ENCODE results near the gene ACAN. TPM values are rescaled to one million over a fixed set of nuclear protein-coding genes. Genes with fewer than 3 reads are reported as not detected.

Gene ACAN
- total RNA-seq, 2 experiments from 2014 or later = not detected

DNA sequence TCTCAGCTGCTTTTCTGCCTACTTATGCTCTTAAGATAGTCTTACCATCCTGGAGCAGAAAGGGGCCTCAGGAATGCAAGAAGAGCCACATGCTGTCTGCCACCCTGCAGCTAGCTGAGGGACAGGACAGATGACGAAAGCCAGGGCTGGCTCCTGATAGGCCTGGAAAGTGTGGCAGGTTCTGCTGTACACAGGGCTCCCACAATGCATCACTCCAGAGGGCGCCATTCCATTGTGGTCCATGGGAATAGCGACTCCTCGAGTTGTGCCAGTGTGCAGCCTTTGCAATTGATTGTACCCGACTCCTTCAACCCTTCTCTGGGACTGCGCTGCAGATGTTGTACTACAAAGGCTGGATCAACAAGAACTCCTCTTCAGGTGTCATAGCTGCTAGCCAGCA is 11.2 kb downstream of the ACAN start:
- ChIA-PET CTCF (no interaction called here), POLR2A (no interaction called here)
- Mint-ChIP-seq H3K36me3 (ENCODE audit: low read depth) (no peaks in the 10 kb centered on the region), H3K9me3 (no peaks in the 10 kb centered on the region), H3K4me1 (ENCODE audit: low read depth) (no peaks in the 10 kb centered on the region), H3K27me3 (peaks cover 13% of the 10 kb centered on the region), H3K4me3 (no peak overlapping the region), H3K27ac (no peak overlapping the region)
- DNase-seq (no peak), ATAC-seq (no peak)
- TF ChIP-seq, protein P1, sequence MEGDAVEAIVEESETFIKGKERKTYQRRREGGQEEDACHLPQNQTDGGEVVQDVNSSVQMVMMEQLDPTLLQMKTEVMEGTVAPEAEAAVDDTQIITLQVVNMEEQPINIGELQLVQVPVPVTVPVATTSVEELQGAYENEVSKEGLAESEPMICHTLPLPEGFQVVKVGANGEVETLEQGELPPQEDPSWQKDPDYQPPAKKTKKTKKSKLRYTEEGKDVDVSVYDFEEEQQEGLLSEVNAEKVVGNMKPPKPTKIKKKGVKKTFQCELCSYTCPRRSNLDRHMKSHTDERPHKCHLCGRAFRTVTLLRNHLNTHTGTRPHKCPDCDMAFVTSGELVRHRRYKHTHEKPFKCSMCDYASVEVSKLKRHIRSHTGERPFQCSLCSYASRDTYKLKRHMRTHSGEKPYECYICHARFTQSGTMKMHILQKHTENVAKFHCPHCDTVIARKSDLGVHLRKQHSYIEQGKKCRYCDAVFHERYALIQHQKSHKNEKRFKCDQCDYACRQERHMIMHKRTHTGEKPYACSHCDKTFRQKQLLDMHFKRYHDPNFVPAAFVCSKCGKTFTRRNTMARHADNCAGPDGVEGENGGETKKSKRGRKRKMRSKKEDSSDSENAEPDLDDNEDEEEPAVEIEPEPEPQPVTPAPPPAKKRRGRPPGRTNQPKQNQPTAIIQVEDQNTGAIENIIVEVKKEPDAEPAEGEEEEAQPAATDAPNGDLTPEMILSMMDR (IDR thresholded peaks at IDR 0.05) = no peak
- intact Hi-C loops (cut with micrococcal nuclease) = no loop called here

DNA sequence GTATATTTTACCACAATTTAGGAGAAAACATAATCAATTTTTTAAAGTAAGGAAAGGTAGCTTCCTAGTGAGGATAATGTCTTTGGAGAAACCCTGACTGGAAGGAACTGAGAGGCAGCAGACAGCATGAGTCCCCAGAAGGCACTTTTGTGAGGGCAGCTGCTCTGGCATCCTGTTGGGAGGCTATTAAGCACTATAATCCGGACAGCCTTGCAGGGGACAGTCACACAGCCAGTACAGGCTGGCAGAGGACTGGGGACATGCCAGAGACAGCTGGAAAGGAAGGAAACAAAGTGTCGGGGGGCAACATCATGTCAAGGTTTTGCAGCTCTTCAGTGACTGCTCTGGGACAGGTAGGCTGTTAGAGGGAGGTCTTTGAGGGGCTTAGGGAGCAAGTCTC is 15.7 kb downstream of the ACAN start:
- no peak overlapping the region for H3K27ac Mint-ChIP-seq
- TF ChIP-seq, protein P1 (IDR thresholded peaks at IDR 0.05) = no peak
- POLR2A ChIA-PET = no interaction called here
- no peak overlapping the region for H3K4me3 Mint-ChIP-seq
- H3K4me1 Mint-ChIP-seq (ENCODE audit: low read depth) = no peaks in the 10 kb centered on the region
- H3K27me3 Mint-ChIP-seq = peaks cover 19% of the 10 kb centered on the region
- H3K9me3 Mint-ChIP-seq = no peaks in the 10 kb centered on the region
- ATAC-seq = no peak
- intact Hi-C loops (cut with micrococcal nuclease) = no loop called here
- no peak for DNase-seq
- no peaks in the 10 kb centered on the region for H3K36me3 Mint-ChIP-seq (ENCODE audit: low read depth)
- CTCF ChIA-PET = no interaction called here

DNA sequence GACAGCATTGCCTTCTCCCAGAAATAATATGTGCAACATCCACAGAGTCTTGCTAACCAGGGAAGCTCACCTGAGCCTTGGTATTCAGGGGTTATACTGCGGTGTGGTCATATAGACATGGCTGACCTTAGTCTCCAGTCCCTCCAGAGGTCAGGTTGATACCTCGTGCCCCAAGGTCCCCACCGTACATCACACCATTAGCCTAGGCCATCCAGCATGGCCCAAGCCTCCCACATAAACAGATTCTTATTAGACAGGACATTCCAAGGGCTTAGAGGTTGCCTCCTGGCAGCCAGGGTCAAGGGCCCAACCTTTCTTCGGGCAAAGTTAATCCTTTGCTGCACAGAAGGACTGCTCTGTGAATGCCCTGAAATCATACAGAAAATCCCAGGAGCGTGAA is 18.8 kb downstream of the ACAN start:
- Mint-ChIP-seq H3K27ac (no peak overlapping the region), H3K4me1 (ENCODE audit: low read depth) (no peaks in the 10 kb centered on the region), H3K36me3 (ENCODE audit: low read depth) (no peaks in the 10 kb centered on the region), H3K9me3 (no peaks in the 10 kb centered on the region), H3K4me3 (no peak overlapping the region), H3K27me3 (peaks cover 23% of the 10 kb centered on the region)
- ChIA-PET POLR2A (interaction anchor here (0.8 kb wide), 1 partner anchor 183 kb away, joined by 3 read pairs; the partner anchor contains the start of gene ISG20), CTCF (no interaction called here)
- no peak for DNase-seq
- ATAC-seq = no peak
- intact Hi-C loops (cut with micrococcal nuclease) = no loop called here
- TF ChIP-seq, protein P1 (IDR thresholded peaks at IDR 0.05) = no peak

DNA sequence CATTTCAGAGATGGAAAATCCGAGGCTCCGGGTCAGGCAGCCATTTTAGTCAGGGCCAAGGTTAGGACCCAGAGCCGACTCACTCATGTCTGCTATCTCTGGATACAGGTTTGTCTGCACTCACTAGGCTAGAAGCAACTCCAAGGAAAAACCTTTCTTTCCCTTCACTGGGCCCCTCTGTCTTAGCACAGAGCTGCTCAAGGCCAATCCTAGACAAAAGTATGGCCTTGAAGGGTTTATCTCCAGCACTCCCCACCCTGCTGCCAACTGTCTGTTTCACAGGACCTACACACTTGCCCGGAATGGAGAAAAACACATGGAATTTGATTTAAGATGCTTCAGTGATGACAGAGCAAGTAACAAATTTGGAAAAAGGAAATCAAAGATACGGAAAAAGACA is 25.6 kb downstream of the ACAN start:
- Mint-ChIP-seq H3K27me3 (peaks cover 7% of the 10 kb centered on the region), H3K4me3 (no peak overlapping the region), H3K36me3 (ENCODE audit: low read depth) (no peaks in the 10 kb centered on the region), H3K4me1 (ENCODE audit: low read depth) (no peaks in the 10 kb centered on the region), H3K27ac (no peak overlapping the region), H3K9me3 (no peaks in the 10 kb centered on the region)
- ChIA-PET CTCF (no interaction called here), POLR2A (no interaction called here)
- intact Hi-C loops (cut with micrococcal nuclease) = no loop called here
- TF ChIP-seq, protein P1 (IDR thresholded peaks at IDR 0.05) = no peak
- no peak for ATAC-seq
- no peak for DNase-seq

GRCh38 chr15:88830016-88830415 is 26.8 kb downstream of the ACAN start:
- no peak for ATAC-seq
- Mint-ChIP-seq H3K27ac (no peak overlapping the region), H3K36me3 (ENCODE audit: low read depth) (no peaks in the 10 kb centered on the region), H3K4me3 (no peak overlapping the region), H3K4me1 (ENCODE audit: low read depth) (peaks cover 3% of the 10 kb centered on the region), H3K27me3 (peaks cover 3% of the 10 kb centered on the region), H3K9me3 (no peaks in the 10 kb centered on the region)
- DNase-seq = no peak
- ChIA-PET POLR2A (no interaction called here), CTCF (no interaction called here)
- TF ChIP-seq, protein P1 (IDR thresholded peaks at IDR 0.05) = no peak
- intact Hi-C loops (cut with micrococcal nuclease) = no loop called here

Data from activated CD8-positive, alpha-beta T cell treated with anti-CD3 and anti-CD28 coated beads for 36 hours (primary cell).